SU-DHL-6 (cell line): ENCODE results near the gene CDH23.

ENCODE experiments used
- H2AFZ ChIP-seq: fragments of 200-600 bp; sonication (generic); 2 replicates; pipeline ENCODE4 v1.6.1; 2014; ENCODE audit warnings: low read depth, mild to moderate bottlenecking, moderate library complexity, mixed read lengths, antibody characterized with exemption, low read length; ENCODE audit not compliant: severe bottlenecking
- H3F3A ChIP-seq: fragments of 200-600 bp; shearing (Covaris generic); 2 replicates; pipeline ENCODE4 v1.6.0; 2016; ENCODE audit warnings: antibody characterized with exemption, mild to moderate bottlenecking; ENCODE audit not compliant: insufficient read depth
- H3K27ac ChIP-seq: fragments of 200-600 bp; sonication (generic); 2 replicates; pipeline ENCODE4 v1.5.1; 2016; ENCODE audit warnings: low read depth, mild to moderate bottlenecking, low read length, moderate library complexity, mixed read lengths
- H3K27me3 ChIP-seq: fragments of 200-600 bp; sonication (generic), shearing (Covaris generic); 2 replicates; pipeline ENCODE4 v1.6.0; 2014; ENCODE audit warnings: mild to moderate bottlenecking, low read length
- H3K36me3 ChIP-seq: fragments of 200-600 bp; sonication (generic); 2 replicates; pipeline ENCODE4 v1.6.1; 2014; ENCODE audit warnings: mild to moderate bottlenecking, low read length, mixed read lengths
- H3K4me2 ChIP-seq: fragments of 300-600, 200-600 bp; shearing (Covaris generic), sonication (generic); 2 replicates; pipeline ENCODE4 v1.6.0; 2014; ENCODE audit warnings: low read length, low read depth, mild to moderate bottlenecking; ENCODE audit not compliant: poor library complexity, severe bottlenecking
- H3K4me3 ChIP-seq: fragments of 200-600 bp; sonication (generic); 2 replicates; pipeline ENCODE4 v1.5.1; 2014; ENCODE audit warnings: antibody characterized with exemption, low read length, mild to moderate bottlenecking, mixed read lengths; ENCODE audit not compliant: insufficient read depth, poor library complexity, severe bottlenecking
- H3K79me2 ChIP-seq: fragments of 200-600 bp; sonication (generic); 2 replicates; pipeline ENCODE4 v1.6.1; 2014; ENCODE audit warnings: mild to moderate bottlenecking, low read length, moderate library complexity; ENCODE audit not compliant: insufficient read depth
- H3K9ac ChIP-seq: fragments of 200-600 bp; sonication (generic); 2 replicates; pipeline ENCODE4 v1.7.0; 2014; ENCODE audit warnings: mild to moderate bottlenecking, low read length
- H3K9me2 ChIP-seq: fragments of 200-600 bp; sonication (generic); replicated peaks from 2 replicates; pipeline ENCODE4 v1.6.1; 2014; ENCODE audit warnings: low read length; ENCODE audit not compliant: insufficient read depth
- H3K9me3 ChIP-seq: fragments of 200-600 bp; sonication (generic); 2 replicates; pipeline ENCODE4 v1.6.1; 2014; ENCODE audit warnings: low read length, mixed read lengths; ENCODE audit not compliant: insufficient read depth
- H4K20me1 ChIP-seq: fragments of 200-600 bp; sonication (generic); 2 replicates; pipeline ENCODE4 v1.6.1; 2014; ENCODE audit warnings: low read depth, mild to moderate bottlenecking, antibody characterized with exemption, low read length, moderate library complexity, mixed read lengths
- EZH2phosphoT487 ChIP-seq: fragments of 200-600 bp; sonication (generic), shearing (Covaris generic); conservative IDR thresholded peaks from 2 replicates; pipeline ENCODE4 v1.6.1; 2018; ENCODE audit warnings: mild to moderate bottlenecking, antibody characterized with exemption, low read length, moderate library complexity, mixed read lengths
- TF ChIP-seq, protein P1 (sequence below): fragments of 200-600 bp; sonication (generic); IDR thresholded peaks from one replicate; pipeline ENCODE4 v1.5.1; 2017; ENCODE audit warnings: antibody characterized with exemption, mild to moderate bottlenecking, low read length, moderate library complexity; ENCODE audit not compliant: insufficient read depth, poor library complexity, severe bottlenecking

CDH23 gene

DNA sequence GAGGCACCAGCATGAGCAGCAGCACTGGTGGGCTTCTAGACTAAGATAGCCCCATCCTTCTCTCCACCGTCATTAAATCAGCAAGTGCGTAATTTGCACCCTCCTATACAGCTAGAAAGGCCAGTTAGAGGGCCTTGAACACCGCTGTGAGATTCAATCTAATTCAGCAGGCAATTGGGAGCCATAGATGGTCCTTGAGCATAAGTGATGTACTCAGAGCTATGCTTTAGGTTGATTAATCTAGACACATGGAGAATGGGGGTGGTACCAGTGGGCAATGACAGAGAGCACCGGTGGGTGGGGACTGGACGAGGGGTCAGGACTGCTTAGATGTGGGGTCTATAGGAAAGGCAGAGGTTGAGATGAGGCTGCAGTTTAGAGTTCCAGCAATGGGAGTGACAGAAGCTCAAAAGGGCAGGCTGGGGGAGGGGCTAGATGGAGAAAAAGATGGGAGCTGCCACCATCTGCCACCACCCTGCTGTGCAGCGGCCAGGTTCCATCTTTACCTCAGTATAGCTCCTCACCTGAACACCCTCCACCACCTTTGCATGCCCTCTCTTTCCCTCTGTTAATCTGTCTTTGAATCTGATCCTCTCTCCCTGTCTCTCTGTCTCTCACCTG lies 235.6 kb downstream of the CDH23 start:
- Histone ChIP-seq H4K20me1 (no peaks in the 10 kb centered on the region), H3K27ac (no peak overlapping the region), H3F3A (no peaks in the 10 kb centered on the region), H3K27me3 (no peaks in the 10 kb centered on the region), H3K36me3 (no peaks in the 10 kb centered on the region), H3K9me2 (no peaks in the 10 kb centered on the region), H2AFZ (no peak overlapping the region), H3K9ac (no peak overlapping the region), H3K4me3 (no peak overlapping the region), H3K4me2 (no peak overlapping the region), H3K9me3 (no peaks in the 10 kb centered on the region), H3K79me2 (no peaks in the 10 kb centered on the region)
- TF ChIP-seq EZH2phosphoT487: no peak
- TF ChIP-seq, protein P1, sequence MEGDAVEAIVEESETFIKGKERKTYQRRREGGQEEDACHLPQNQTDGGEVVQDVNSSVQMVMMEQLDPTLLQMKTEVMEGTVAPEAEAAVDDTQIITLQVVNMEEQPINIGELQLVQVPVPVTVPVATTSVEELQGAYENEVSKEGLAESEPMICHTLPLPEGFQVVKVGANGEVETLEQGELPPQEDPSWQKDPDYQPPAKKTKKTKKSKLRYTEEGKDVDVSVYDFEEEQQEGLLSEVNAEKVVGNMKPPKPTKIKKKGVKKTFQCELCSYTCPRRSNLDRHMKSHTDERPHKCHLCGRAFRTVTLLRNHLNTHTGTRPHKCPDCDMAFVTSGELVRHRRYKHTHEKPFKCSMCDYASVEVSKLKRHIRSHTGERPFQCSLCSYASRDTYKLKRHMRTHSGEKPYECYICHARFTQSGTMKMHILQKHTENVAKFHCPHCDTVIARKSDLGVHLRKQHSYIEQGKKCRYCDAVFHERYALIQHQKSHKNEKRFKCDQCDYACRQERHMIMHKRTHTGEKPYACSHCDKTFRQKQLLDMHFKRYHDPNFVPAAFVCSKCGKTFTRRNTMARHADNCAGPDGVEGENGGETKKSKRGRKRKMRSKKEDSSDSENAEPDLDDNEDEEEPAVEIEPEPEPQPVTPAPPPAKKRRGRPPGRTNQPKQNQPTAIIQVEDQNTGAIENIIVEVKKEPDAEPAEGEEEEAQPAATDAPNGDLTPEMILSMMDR: no peak

DNA sequence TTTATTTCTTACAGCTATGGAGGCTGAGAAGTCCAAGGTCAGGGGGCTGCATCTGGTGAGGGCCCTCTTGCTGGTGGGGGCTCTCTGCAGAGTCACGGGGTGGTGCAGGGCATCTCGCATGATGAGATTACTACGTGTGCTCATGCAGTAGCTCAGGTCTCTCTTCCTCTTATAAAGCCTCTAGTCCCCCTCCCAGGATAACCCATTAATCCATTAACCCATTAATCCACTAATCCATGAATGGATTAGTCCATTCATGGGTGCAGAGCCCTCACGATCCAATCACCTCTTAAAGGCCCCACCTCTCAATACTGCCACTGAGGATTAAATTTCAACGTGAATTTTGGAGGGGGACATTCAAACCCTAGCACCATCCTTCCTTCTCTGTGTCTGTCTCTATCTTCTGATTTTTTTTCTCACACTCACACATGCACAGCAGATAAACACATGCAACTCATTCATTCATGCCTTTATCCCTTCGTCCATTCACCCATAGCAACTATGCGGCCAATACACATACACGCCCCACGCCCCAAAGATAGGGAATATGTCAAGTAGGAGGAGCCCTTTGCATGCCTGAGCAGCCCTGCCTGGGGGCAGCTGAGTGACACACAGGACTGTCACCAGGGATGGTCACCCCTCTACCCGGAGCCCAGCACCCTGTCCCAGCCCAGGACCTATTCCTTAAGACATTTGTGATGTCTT lies 236.3 kb downstream of the CDH23 start:
- Histone ChIP-seq H3K27me3 (no peaks in the 10 kb centered on the region), H3K9me2 (no peaks in the 10 kb centered on the region), H2AFZ (no peak overlapping the region), H4K20me1 (no peaks in the 10 kb centered on the region), H3K36me3 (no peaks in the 10 kb centered on the region), H3K4me3 (no peak overlapping the region), H3K79me2 (no peaks in the 10 kb centered on the region), H3F3A (no peaks in the 10 kb centered on the region), H3K9ac (no peak overlapping the region), H3K4me2 (no peak overlapping the region), H3K9me3 (no peaks in the 10 kb centered on the region), H3K27ac (no peak overlapping the region)
- TF ChIP-seq, protein P1: no peak
- TF ChIP-seq EZH2phosphoT487: no peak

DNA sequence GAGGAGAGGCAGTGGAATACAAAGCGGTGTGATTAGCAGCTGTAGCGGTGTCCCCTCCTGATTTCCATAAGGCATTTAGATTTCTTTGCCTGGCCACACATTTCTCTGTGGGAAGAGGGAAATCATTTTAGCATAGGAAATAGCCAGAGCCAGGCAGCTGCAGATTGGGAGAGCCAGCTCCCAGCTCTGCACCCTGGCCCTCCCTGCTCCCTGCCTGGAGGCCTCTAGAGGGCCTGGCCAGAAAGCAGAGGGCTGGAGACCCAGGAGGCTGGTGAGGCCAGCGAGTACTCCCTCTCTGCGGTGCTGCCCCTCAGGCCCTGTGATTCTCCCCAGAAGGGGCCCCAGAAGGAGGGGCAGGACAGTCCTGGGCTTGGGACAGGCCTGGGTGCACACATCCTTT lies 237.2 kb downstream of the CDH23 start:
- no peaks in the 10 kb centered on the region for H3K9me2 ChIP-seq
- TF ChIP-seq, protein P1: no peak
- TF ChIP-seq EZH2phosphoT487: no peak
- H3K4me3 ChIP-seq: no peak overlapping the region
- no peak overlapping the region for H2AFZ ChIP-seq
- no peak overlapping the region for H3K27ac ChIP-seq
- no peak overlapping the region for H3K4me2 ChIP-seq
- H3K36me3 ChIP-seq: no peaks in the 10 kb centered on the region
- no peaks in the 10 kb centered on the region for H4K20me1 ChIP-seq
- H3K79me2 ChIP-seq: no peaks in the 10 kb centered on the region
- H3K27me3 ChIP-seq: no peaks in the 10 kb centered on the region
- H3F3A ChIP-seq: no peaks in the 10 kb centered on the region
- H3K9me3 ChIP-seq: no peaks in the 10 kb centered on the region
- H3K9ac ChIP-seq: no peak overlapping the region
